ENCODE results near the gene ZNF678.
"Not testable (repeated sequence)": the region's sequence is repeated elsewhere in the genome, so short reads cannot be mapped to it uniquely, and the experiment has no call there.

ZNF678 gene

GRCh38 chr1:227546059-227546458 lies 17.3 kb upstream of the ZNF678 start:
- no peak overlapping the region for H3K4me3 ChIP-seq (replicated peaks; ENCODE audit: low read depth, low read length)
- no peak for DNase-seq (ENCODE audit: low read depth)
- TF ChIP-seq, protein P1, sequence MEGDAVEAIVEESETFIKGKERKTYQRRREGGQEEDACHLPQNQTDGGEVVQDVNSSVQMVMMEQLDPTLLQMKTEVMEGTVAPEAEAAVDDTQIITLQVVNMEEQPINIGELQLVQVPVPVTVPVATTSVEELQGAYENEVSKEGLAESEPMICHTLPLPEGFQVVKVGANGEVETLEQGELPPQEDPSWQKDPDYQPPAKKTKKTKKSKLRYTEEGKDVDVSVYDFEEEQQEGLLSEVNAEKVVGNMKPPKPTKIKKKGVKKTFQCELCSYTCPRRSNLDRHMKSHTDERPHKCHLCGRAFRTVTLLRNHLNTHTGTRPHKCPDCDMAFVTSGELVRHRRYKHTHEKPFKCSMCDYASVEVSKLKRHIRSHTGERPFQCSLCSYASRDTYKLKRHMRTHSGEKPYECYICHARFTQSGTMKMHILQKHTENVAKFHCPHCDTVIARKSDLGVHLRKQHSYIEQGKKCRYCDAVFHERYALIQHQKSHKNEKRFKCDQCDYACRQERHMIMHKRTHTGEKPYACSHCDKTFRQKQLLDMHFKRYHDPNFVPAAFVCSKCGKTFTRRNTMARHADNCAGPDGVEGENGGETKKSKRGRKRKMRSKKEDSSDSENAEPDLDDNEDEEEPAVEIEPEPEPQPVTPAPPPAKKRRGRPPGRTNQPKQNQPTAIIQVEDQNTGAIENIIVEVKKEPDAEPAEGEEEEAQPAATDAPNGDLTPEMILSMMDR (IDR thresholded peaks at IDR 0.05; ENCODE audit: low read length, missing control alignments) = no peak

GRCh38 chr1:227546598-227547309 lies 16.6 kb upstream of the ZNF678 start:
- H3K4me3 ChIP-seq (replicated peaks; ENCODE audit: low read depth, low read length) = no peak overlapping the region
- TF ChIP-seq, protein P1 (IDR thresholded peaks at IDR 0.05; ENCODE audit: low read length, missing control alignments) = no peak
- no peak for DNase-seq (ENCODE audit: low read depth)

DNA sequence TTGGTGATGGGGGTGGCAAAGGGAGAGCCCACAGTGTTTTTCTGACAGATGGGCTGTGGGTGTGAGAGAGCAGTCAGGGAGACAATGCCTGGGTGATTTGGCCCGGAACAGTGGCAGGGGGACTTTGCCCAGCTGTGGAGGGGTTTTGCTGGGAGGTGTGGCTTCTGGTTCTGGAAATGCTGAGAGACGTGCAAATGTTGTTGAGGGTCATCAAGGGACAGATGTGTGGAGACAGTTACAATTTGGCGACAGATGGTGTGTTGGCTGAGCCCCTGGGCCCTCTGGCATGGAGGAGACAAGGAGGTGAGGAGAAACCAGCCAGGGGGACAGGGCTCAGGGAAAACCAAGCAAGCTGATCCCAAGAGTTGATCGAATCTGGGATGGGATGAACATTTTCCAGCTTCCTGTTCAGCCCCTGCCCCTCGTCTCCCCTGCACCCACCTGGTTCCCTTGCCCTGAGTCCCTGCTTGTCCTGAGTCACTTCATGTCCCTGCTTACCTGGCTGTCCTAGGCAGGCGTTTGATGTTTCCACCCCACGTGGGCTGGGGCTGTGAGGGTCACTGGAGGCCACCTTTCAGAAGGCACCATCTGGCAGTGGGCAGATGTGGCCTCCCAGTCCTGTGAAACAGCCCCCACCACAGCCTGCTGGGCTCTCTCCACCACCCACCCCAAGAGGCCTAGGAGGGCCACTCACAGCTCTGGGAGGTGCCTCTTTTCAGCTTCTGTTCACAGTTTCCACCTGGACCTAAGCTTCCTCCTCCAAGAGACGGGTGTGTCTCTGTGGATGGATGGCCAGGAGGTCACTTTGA lies 15.8 kb upstream of the ZNF678 start:
- H3K4me3 ChIP-seq (replicated peaks; ENCODE audit: low read depth, low read length) = no peak overlapping the region
- TF ChIP-seq, protein P1 (IDR thresholded peaks at IDR 0.05; ENCODE audit: low read length, missing control alignments) = no peak
- DNase-seq (ENCODE audit: low read depth) = no peak

- TF ChIP-seq, protein P1 (IDR thresholded peaks at IDR 0.05; ENCODE audit: low read length, missing control alignments) = no peak
- H3K4me3 ChIP-seq (replicated peaks; ENCODE audit: low read depth, low read length) = no peak overlapping the region
- DNase-seq (ENCODE audit: low read depth) = no peak
These were observed 15.3 kb upstream of the ZNF678 start for GRCh38 chr1:227548119-227548397.

DNA sequence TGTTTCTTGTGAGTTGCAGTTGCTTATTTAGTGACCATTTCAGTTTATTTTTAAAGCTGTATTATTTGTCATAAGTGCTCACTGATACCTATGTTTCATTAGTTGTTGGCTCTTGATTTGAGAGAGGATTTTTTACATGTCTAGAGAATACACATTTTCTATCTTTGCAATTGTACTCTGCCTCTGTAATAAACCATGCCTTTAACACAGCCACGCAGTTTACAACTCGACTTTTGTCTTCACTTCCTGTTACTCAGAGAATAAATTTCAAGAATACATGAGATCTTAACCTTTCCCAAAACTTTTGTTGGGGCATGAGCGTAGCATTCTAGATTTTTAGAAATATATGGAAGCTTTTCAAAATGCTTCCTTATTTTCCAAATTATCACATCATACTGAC lies 14.9 kb upstream of the ZNF678 start:
- H3K4me3 ChIP-seq (replicated peaks; ENCODE audit: low read depth, low read length) = no peak overlapping the region
- DNase-seq (ENCODE audit: low read depth) = no peak
- TF ChIP-seq, protein P1 (IDR thresholded peaks at IDR 0.05; ENCODE audit: low read length, missing control alignments) = no peak

- TF ChIP-seq, protein P1 (IDR thresholded peaks at IDR 0.05; ENCODE audit: low read length, missing control alignments) = no peak
- H3K4me3 ChIP-seq (replicated peaks; ENCODE audit: low read depth, low read length) = no peak overlapping the region
- no peak for DNase-seq (ENCODE audit: low read depth)
These were observed 13.5 kb upstream of the ZNF678 start for GRCh38 chr1:227549892-227550291.

- DNase-seq (ENCODE audit: low read depth); H3K4me3 ChIP-seq (replicated peaks; ENCODE audit: low read depth, low read length): not testable (repeated sequence)
These were observed 11.5 kb upstream of the ZNF678 start for GRCh38 chr1:227551881-227552280.

Measured in fibroblast of pulmonary artery (primary cell).